Coronary artery (tissue), 2 donors: ENCODE results near the gene STK26.
"Not testable (repeated sequence)": the region's sequence is repeated elsewhere in the genome, so short reads cannot be mapped to it uniquely, and the experiment has no call there.

Source experiments
- DNase-seq: peaks from one replicate; pipeline ENCODE4 v3.0.0-alpha.2; 2017; ENCODE audit warnings: low spot score
- H3K27ac ChIP-seq, 2 donors: fragments of 200-600 bp; sonication (generic); one replicate each; pipeline ENCODE4 v1.5.1; 2016 to 2019
- H3K4me3 ChIP-seq: fragments of 200-600 bp; sonication (generic); 2 replicates; pipeline ENCODE4 v1.5.1; 2016; ENCODE audit warnings: mild to moderate bottlenecking, moderate library complexity
- TF ChIP-seq, protein P1 (sequence below): fragments of 200-600 bp; sonication (generic); IDR thresholded peaks from one replicate; pipeline ENCODE4 v1.5.1; 2019; ENCODE audit warnings: antibody characterized with exemption

The STK26 gene

GRCh38 chrX:132093239-132093860 is 70.2 kb downstream of the STK26 start:
- no peak overlapping the region for H3K27ac ChIP-seq
- TF ChIP-seq, protein P1, sequence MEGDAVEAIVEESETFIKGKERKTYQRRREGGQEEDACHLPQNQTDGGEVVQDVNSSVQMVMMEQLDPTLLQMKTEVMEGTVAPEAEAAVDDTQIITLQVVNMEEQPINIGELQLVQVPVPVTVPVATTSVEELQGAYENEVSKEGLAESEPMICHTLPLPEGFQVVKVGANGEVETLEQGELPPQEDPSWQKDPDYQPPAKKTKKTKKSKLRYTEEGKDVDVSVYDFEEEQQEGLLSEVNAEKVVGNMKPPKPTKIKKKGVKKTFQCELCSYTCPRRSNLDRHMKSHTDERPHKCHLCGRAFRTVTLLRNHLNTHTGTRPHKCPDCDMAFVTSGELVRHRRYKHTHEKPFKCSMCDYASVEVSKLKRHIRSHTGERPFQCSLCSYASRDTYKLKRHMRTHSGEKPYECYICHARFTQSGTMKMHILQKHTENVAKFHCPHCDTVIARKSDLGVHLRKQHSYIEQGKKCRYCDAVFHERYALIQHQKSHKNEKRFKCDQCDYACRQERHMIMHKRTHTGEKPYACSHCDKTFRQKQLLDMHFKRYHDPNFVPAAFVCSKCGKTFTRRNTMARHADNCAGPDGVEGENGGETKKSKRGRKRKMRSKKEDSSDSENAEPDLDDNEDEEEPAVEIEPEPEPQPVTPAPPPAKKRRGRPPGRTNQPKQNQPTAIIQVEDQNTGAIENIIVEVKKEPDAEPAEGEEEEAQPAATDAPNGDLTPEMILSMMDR, result no peak
- no peak for DNase-seq
- no peak overlapping the region for H3K4me3 ChIP-seq

- no peak overlapping the region for H3K4me3 ChIP-seq
- TF ChIP-seq, protein P1, result no peak
- no peak for DNase-seq
- H3K27ac ChIP-seq, result no peak overlapping the region
Measured at GRCh38 chrX:132094164-132094563, 71.1 kb downstream of the STK26 start.

- not testable (repeated sequence) for H3K27ac ChIP-seq, H3K4me3 ChIP-seq, DNase-seq
Measured at GRCh38 chrX:132098704-132099103, 75.6 kb downstream of the STK26 start.

- Histone ChIP-seq H3K27ac (no peak overlapping the region), H3K4me3 (no peak overlapping the region)
- TF ChIP-seq, protein P1, result no peak
- DNase-seq, result no peak
Measured at GRCh38 chrX:132101206-132101605, 78.1 kb downstream of the STK26 start.

DNA sequence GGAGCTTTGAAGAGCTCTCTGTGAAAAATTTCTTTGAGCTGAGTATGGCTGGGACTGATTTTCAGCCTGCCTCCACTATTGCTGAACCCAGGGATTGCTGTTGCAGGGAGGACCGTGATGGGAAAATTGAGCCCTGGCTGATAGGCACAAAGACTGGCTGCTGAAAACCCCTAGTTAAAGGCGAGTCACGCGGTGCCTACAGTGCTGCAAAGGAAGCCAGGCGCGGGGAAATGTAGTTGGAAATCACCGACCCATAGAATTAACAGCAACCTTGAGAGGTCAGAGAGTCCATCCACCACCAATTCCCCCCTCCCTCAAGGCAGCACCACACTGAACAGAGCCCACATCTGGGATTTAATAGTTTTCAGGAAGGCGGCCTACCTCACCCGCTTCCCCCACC is 78.7 kb downstream of the STK26 start:
- TF ChIP-seq, protein P1, result no peak
- H3K27ac ChIP-seq, result no peak overlapping the region

DNA sequence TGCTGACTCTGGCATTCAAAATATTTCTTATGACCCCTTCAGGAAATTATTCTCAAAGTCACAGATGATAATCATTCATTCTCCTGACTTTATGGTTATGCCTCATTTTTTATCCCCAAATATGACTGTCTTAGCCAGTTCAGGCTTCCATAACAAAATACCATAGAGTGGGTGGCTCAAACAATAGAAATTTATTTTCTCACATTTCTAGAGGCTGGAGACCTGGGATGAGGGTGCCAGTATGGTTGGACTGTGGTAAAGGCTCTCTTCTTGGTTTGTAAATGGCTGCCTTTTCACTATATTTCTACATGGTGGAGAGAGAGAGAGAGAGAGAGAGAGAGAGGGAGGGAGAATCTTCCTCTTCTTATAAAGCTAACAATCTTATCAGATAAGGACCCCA is 84.2 kb downstream of the STK26 start:
- DNase-seq, result no peak
- no peak overlapping the region for H3K27ac ChIP-seq
- H3K4me3 ChIP-seq, result no peak overlapping the region
- TF ChIP-seq, protein P1, result no peak

More for the DNA sequence above, 78.7 kb downstream of the STK26 start:
- DNase-seq, result no peak
- no peak overlapping the region for H3K4me3 ChIP-seq

DNA sequence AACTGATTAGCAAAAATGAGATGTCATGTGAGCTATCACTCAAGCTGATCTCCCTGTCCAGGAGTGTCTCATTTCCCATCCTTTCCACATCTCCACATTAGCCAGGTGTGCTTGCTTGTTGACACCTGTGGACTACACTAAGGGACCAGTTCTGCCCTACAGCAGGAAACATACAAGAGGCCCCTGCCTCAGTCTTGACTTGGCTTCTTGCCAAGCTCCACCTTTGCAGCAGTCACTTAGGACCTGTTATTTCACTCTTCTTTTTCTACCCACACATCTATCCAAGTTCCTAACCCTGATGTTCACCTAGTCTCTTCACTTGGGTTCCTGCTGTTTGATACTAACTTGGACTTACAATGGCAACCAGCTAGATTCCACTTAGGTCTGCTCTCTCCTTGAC is 91.5 kb downstream of the STK26 start:
- Histone ChIP-seq H3K27ac (no peak overlapping the region), H3K4me3 (no peak overlapping the region)
- TF ChIP-seq, protein P1, result no peak
- DNase-seq, result no peak
